A673 (cell line): ENCODE data around the gene HJURP.

ENCODE experiments used
- CTCF ChIP-seq: fragments of 300-800, 200-600 bp; sonication (generic); conservative IDR thresholded peaks from 2 replicates; pipeline ENCODE4 v1.5.1; 2017; ENCODE audit warnings: low read depth, mild to moderate bottlenecking, antibody characterized with exemption, low read length, moderate library complexity, mixed read lengths
- EZH2 ChIP-seq: fragments of 200-600 bp; sonication (generic); IDR thresholded peaks from 2 replicates; pipeline ENCODE4 v1.6.1; 2017; ENCODE audit warnings: borderline replicate concordance, low read depth, mild to moderate bottlenecking, mixed read lengths, antibody characterized with exemption, low read length; ENCODE audit not compliant: poor library complexity, severe bottlenecking

- TF ChIP-seq CTCF (no peak), EZH2 (no peak)
Measured at GRCh38 chr2:233853883-233854240, 473 bp downstream of the HJURP start.
